ENCODE measurements around the gene OR5T1.

- no peak for TF ChIP-seq EZH2 (IDR thresholded peaks at IDR 0.05; ENCODE audit: low read depth)
- TF ChIP-seq CTCF (conservative IDR thresholded peaks at IDR 0.05), result no peak
These were observed 2.9 kb upstream of the OR5T1 start for GRCh38 chr11:56271092-56271491.
